H1 (cell line): ENCODE results near the gene MCL1. TPM values are rescaled to one million over a fixed set of nuclear protein-coding genes. Genes with fewer than 3 reads are reported as not detected.

Experiments
- microRNA-seq, 2 experiments: library from miRNA; unstranded; fragments of <30 nt; microRNA quantifications; one replicate each; pipeline versions ENCODE4 to v1.2.0, GENCODE V29; 2016 to 2020; ENCODE audit warnings: borderline microRNAs expressed in 2 of 2, borderline number of aligned reads in 2 of 2, borderline replicate concordance in 1 of 2
- polyA plus RNA-seq, 7 experiments: library from polyadenylated mRNA; depleted of rRNA in 3 of 7; stranded (reverse) in 5 of 7; unstranded in 2 of 7; fragments of >200 nt in 5 of 7; fragments of 200-250 nt in 2 of 7; gene quantifications; 1 replicate in 5 of 7; 2 replicates in 1 of 7; 4 replicates in 1 of 7; pipeline versions ENCODE4 v1.2.1 to v1.2.3, GENCODE V29; 2011 to 2013; ENCODE audit warnings: missing spikeins in 2 of 7, mixed read lengths in 2 of 7
- small RNA-seq: library from polyadenylated mRNA; stranded (forward); fragments of <200 nt; extraction: miRNeasy Mini kit (QIAGEN cat#:217004); gene quantifications from one replicate; pipeline ENCODE3, GENCODE V24; 2013; ENCODE audit not compliant: insufficient read depth
- total RNA-seq: library from RNA; stranded (reverse); fragmentation: NEBNext Ultra II Directional; extraction: Animal tissue kit (Norgen Biotek cat#: 25700); gene quantifications from 2 replicates; pipeline ENCODE4 v1.2.1, GENCODE V29; 2021

MCL1 gene
- total and polyA plus RNA-seq, 2 of the 8 experiments (the other 6 are each of a cell fraction or from before 2014, with no cell fraction given): 61.1 to 218 TPM

Small RNAs within 50 kb of the gene (microRNA-seq; reads per million reads assigned to microRNA genes)
- 0 reads per million in 2 experiments for gene MIR4257

Small RNAs within 50 kb of the gene (small RNA-seq; reads per million reads assigned to genes)
- gene MIR4257 (not detected), gene RF00015 (not detected), gene RF00561 (not detected), gene RN7SL473P (not detected), gene RN7SL600P (not detected)

Other genes starting within 250 kb of the MCL1 start
- 30.2 and 32.4 TPM in 2 replicates for gene RPRD2, start 215.5 kb downstream of the MCL1 start, total RNA-seq
- gene RPRD2, start 215.5 kb downstream of the MCL1 start, polyA plus RNA-seq (2011; rRNA removed): 14.4 and 14.6 TPM in 2 replicates
- gene TARS2, start 92.2 kb downstream of the MCL1 start, total RNA-seq: 32.7 and 39.1 TPM in 2 replicates
- 38.9 and 54.0 TPM in 2 replicates for gene TARS2, start 92.2 kb downstream of the MCL1 start, polyA plus RNA-seq (2011; rRNA removed)
- 0.73 and 0.95 TPM in 2 replicates for gene ECM1, start 71.5 kb downstream of the MCL1 start, total RNA-seq
- 0.98 and 1.1 TPM in 2 replicates for gene ECM1, start 71.5 kb downstream of the MCL1 start, polyA plus RNA-seq (2011; rRNA removed)
- 1.1 TPM in 1 of 2 replicates, not detected in the other for gene FALEC, start 63.9 kb downstream of the MCL1 start, total RNA-seq
- gene FALEC, start 63.9 kb downstream of the MCL1 start, polyA plus RNA-seq (2011; rRNA removed): not detected in 2 replicates
- gene ADAMTSL4, start 30.2 kb downstream of the MCL1 start, total RNA-seq: 5.3 and 5.4 TPM in 2 replicates
- 4.2 and 5.9 TPM in 2 replicates for gene ADAMTSL4, start 30.2 kb downstream of the MCL1 start, polyA plus RNA-seq (2011; rRNA removed)
- gene ENSA, start 50.0 kb upstream of the MCL1 start, total RNA-seq: 229 and 236 TPM in 2 replicates
- 48.2 and 49.9 TPM in 2 replicates for gene ENSA, start 50.0 kb upstream of the MCL1 start, polyA plus RNA-seq (2011; rRNA removed)
- gene GOLPH3L, start 117.5 kb upstream of the MCL1 start, total RNA-seq: 39.8 and 40.8 TPM in 2 replicates
- 8.0 and 13.3 TPM in 2 replicates for gene GOLPH3L, start 117.5 kb upstream of the MCL1 start, polyA plus RNA-seq (2011; rRNA removed)
- gene HORMAD1, start 141.3 kb upstream of the MCL1 start, total RNA-seq: not detected in 2 replicates
- gene HORMAD1, start 141.3 kb upstream of the MCL1 start, polyA plus RNA-seq (2011; rRNA removed): not detected in 2 replicates
- gene CTSS, start 186.2 kb upstream of the MCL1 start, total RNA-seq: not detected in 2 replicates
- gene CTSS, start 186.2 kb upstream of the MCL1 start, polyA plus RNA-seq (2011; rRNA removed): not detected in 2 replicates
- gene CTSK, start 228.7 kb upstream of the MCL1 start, total RNA-seq: 2.7 and 2.8 TPM in 2 replicates
- 2.0 and 4.2 TPM in 2 replicates for gene CTSK, start 228.7 kb upstream of the MCL1 start, polyA plus RNA-seq (2011; rRNA removed)